ENCODE results near the gene EFHD2.
A peak's percentile ranks its signal among the peaks of the same experiment; 100 is the strongest.

EFHD2 gene

DNA sequence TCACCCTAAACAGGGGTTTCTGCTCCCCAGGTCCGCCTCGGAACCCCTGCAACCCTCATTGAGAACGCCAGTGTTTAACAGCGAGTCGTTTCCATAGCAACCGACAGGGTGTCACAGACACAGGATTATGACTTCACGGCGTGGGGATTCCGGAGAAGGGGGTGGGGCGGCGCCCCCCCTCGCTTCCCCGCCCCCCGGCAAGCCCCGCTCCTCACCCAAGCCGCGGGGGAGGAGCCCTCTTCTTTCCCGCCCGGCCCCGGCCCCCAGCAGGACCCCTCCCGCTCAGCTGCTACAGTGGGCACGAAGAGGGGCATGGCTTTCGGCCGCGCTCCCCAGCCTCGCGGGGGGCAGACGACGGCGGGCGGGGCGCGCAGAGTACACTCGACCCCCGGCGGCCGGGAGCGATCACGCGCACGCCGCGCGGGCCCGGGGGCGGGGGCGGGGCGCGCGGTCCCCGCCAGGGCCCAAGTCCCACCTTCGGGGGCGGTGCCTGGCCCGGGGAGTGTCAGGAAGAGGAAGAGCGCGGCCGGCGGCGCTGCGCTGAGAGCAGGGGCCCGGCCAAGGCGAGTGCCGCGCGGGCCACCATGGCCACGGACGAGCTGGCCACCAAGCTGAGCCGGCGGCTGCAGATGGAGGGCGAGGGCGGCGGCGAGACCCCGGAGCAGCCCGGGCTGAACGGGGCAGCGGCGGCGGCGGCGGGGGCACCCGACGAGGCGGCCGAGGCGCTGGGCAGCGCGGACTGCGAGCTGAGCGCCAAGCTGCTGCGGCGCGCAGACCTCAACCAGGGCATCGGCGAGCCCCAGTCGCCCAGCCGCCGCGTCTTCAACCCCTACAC lies at the start of gene EFHD2 (continued):
- TF ChIP-seq, protein P1, sequence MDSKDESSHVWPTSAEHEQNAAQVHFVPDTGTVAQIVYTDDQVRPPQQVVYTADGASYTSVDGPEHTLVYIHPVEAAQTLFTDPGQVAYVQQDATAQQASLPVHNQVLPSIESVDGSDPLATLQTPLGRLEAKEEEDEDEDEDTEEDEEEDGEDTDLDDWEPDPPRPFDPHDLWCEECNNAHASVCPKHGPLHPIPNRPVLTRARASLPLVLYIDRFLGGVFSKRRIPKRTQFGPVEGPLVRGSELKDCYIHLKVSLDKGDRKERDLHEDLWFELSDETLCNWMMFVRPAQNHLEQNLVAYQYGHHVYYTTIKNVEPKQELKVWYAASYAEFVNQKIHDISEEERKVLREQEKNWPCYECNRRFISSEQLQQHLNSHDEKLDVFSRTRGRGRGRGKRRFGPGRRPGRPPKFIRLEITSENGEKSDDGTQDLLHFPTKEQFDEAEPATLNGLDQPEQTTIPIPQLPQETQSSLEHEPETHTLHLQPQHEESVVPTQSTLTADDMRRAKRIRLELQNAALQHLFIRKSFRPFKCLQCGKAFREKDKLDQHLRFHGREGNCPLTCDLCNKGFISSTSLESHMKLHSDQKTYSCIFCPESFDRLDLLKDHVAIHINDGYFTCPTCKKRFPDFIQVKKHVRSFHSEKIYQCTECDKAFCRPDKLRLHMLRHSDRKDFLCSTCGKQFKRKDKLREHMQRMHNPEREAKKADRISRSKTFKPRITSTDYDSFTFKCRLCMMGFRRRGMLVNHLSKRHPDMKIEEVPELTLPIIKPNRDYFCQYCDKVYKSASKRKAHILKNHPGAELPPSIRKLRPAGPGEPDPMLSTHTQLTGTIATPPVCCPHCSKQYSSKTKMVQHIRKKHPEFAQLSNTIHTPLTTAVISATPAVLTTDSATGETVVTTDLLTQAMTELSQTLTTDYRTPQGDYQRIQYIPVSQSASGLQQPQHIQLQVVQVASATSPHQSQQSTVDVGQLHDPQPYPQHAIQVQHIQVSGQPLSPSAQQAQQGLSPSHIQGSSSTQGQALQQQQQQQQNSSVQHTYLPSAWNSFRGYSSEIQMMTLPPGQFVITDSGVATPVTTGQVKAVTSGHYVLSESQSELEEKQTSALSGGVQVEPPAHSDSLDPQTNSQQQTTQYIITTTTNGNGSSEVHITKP (tag by site-specific recombination; IDR thresholded peaks at IDR 0.05) = peak; percentile 76
- TF ChIP-seq ZIC2 (tag by site-specific recombination; IDR thresholded peaks at IDR 0.05) = peak; percentile 60
- TF ChIP-seq, protein P2, sequence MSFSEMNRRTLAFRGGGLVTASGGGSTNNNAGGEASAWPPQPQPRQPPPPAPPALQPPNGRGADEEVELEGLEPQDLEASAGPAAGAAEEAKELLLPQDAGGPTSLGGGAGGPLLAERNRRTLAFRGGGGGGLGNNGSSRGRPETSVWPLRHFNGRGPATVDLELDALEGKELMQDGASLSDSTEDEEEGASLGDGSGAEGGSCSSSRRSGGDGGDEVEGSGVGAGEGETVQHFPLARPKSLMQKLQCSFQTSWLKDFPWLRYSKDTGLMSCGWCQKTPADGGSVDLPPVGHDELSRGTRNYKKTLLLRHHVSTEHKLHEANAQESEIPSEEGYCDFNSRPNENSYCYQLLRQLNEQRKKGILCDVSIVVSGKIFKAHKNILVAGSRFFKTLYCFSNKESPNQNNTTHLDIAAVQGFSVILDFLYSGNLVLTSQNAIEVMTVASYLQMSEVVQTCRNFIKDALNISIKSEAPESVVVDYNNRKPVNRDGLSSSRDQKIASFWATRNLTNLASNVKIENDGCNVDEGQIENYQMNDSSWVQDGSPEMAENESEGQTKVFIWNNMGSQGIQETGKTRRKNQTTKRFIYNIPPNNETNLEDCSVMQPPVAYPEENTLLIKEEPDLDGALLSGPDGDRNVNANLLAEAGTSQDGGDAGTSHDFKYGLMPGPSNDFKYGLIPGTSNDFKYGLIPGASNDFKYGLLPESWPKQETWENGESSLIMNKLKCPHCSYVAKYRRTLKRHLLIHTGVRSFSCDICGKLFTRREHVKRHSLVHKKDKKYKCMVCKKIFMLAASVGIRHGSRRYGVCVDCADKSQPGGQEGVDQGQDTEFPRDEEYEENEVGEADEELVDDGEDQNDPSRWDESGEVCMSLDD (tag by site-specific recombination; IDR thresholded peaks at IDR 0.05) = peak; percentile 88
- peak; percentile 59; the same call in 1 of the 2 replicates for TF ChIP-seq ZNF660 (tag by site-specific recombination; IDR thresholded peaks at IDR 0.05)
- peak; percentile 90 for TF ChIP-seq KLF9 (tag by site-specific recombination; IDR thresholded peaks at IDR 0.05; ENCODE audit: low read depth)
- TF ChIP-seq, protein P3, sequence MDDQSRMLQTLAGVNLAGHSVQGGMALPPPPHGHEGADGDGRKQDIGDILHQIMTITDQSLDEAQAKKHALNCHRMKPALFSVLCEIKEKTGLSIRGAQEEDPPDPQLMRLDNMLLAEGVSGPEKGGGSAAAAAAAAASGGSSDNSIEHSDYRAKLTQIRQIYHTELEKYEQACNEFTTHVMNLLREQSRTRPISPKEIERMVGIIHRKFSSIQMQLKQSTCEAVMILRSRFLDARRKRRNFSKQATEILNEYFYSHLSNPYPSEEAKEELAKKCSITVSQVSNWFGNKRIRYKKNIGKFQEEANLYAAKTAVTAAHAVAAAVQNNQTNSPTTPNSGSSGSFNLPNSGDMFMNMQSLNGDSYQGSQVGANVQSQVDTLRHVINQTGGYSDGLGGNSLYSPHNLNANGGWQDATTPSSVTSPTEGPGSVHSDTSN (CRISPR knock-in tag; IDR thresholded peaks at IDR 0.05) = peak; percentile 48; the same call in 1 of the 2 replicates
- peak; percentile 67 for TF ChIP-seq SP2 (tag by site-specific recombination; IDR thresholded peaks at IDR 0.05)
- TF ChIP-seq ZNF560 (tag by site-specific recombination; IDR thresholded peaks at IDR 0.05; ENCODE audit: borderline replicate concordance) = no peak
- TF ChIP-seq, protein P4, sequence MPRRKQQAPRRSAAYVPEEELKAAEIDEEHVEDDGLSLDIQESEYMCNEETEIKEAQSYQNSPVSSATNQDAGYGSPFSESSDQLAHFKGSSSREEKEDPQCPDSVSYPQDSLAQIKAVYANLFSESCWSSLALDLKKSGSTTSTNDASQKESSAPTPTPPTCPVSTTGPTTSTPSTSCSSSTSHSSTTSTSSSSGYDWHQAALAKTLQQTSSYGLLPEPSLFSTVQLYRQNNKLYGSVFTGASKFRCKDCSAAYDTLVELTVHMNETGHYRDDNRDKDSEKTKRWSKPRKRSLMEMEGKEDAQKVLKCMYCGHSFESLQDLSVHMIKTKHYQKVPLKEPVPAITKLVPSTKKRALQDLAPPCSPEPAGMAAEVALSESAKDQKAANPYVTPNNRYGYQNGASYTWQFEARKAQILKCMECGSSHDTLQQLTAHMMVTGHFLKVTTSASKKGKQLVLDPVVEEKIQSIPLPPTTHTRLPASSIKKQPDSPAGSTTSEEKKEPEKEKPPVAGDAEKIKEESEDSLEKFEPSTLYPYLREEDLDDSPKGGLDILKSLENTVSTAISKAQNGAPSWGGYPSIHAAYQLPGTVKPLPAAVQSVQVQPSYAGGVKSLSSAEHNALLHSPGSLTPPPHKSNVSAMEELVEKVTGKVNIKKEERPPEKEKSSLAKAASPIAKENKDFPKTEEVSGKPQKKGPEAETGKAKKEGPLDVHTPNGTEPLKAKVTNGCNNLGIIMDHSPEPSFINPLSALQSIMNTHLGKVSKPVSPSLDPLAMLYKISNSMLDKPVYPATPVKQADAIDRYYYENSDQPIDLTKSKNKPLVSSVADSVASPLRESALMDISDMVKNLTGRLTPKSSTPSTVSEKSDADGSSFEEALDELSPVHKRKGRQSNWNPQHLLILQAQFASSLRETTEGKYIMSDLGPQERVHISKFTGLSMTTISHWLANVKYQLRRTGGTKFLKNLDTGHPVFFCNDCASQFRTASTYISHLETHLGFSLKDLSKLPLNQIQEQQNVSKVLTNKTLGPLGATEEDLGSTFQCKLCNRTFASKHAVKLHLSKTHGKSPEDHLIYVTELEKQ (tag by site-specific recombination; IDR thresholded peaks at IDR 0.05; ENCODE audit: borderline replicate concordance) = no peak
- TF ChIP-seq, protein P5, sequence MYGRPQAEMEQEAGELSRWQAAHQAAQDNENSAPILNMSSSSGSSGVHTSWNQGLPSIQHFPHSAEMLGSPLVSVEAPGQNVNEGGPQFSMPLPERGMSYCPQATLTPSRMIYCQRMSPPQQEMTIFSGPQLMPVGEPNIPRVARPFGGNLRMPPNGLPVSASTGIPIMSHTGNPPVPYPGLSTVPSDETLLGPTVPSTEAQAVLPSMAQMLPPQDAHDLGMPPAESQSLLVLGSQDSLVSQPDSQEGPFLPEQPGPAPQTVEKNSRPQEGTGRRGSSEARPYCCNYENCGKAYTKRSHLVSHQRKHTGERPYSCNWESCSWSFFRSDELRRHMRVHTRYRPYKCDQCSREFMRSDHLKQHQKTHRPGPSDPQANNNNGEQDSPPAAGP (tag by site-specific recombination; IDR thresholded peaks at IDR 0.05) = peak; percentile 50
- peak; percentile 98 for TF ChIP-seq GLIS1 (tag by site-specific recombination; IDR thresholded peaks at IDR 0.05)
- TF ChIP-seq ZNF558 (tag by site-specific recombination; IDR thresholded peaks at IDR 0.05) = no peak
- peak; percentile 43; the same call in 1 of the 2 replicates for TF ChIP-seq ZBTB8A (tag by site-specific recombination; IDR thresholded peaks at IDR 0.05)
- TF ChIP-seq ZNF335 (tag by site-specific recombination; conservative IDR thresholded peaks at IDR 0.05) = peak; percentile 42
- peak; percentile 77 for TF ChIP-seq KLF10 (tag by site-specific recombination; IDR thresholded peaks at IDR 0.05)
- TF ChIP-seq, protein P6, sequence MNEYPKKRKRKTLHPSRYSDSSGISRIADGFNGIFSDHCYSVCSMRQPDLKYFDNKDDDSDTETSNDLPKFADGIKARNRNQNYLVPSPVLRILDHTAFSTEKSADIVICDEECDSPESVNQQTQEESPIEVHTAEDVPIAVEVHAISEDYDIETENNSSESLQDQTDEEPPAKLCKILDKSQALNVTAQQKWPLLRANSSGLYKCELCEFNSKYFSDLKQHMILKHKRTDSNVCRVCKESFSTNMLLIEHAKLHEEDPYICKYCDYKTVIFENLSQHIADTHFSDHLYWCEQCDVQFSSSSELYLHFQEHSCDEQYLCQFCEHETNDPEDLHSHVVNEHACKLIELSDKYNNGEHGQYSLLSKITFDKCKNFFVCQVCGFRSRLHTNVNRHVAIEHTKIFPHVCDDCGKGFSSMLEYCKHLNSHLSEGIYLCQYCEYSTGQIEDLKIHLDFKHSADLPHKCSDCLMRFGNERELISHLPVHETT (tag by site-specific recombination; IDR thresholded peaks at IDR 0.05) = no peak
- TF ChIP-seq, protein P7, sequence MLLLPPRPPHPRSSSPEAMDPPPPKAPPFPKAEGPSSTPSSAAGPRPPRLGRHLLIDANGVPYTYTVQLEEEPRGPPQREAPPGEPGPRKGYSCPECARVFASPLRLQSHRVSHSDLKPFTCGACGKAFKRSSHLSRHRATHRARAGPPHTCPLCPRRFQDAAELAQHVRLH (tag by site-specific recombination; IDR thresholded peaks at IDR 0.05) = no peak
- no peak for TF ChIP-seq ZNF707 (tag by site-specific recombination; IDR thresholded peaks at IDR 0.05)
- TF ChIP-seq ZNF629 (tag by site-specific recombination; IDR thresholded peaks at IDR 0.05) = peak; percentile 90
- no peak for TF ChIP-seq ZNF548 (tag by site-specific recombination; IDR thresholded peaks at IDR 0.05)
- TF ChIP-seq ZNF341 (tag by site-specific recombination; IDR thresholded peaks at IDR 0.05; ENCODE audit: low read depth) = peak; percentile 56
- TF ChIP-seq EGR2 (tag by site-specific recombination; IDR thresholded peaks at IDR 0.05; ENCODE audit: low read depth) = peak; percentile 26; the same call in 1 of the 2 replicates
- TF ChIP-seq ZNF37A (tag by site-specific recombination; IDR thresholded peaks at IDR 0.05) = 0 out of 2 replicates have a peak, but pooled peaks have one; percentile 20
- TF ChIP-seq ZNF426 (tag by site-specific recombination; IDR thresholded peaks at IDR 0.05) = no peak
- peak; percentile 69 for TF ChIP-seq KLF1 (tag by site-specific recombination; IDR thresholded peaks at IDR 0.05)

All from HEK293 (cell line).